OCI-LY1 (cell line): ENCODE measurements around the gene POLD3.

Experiments used
- CTCF ChIP-seq: fragments of 200-600 bp; sonication (generic), shearing (Covaris generic); IDR thresholded peaks from 2 replicates; pipeline ENCODE4 v1.5.1; 2017; ENCODE audit warnings: mild to moderate bottlenecking, antibody characterized with exemption, low read length, moderate library complexity, mixed read lengths
- EZH2 ChIP-seq: fragments of 200-600 bp; sonication (generic), shearing (Covaris generic); IDR thresholded peaks from 2 replicates; pipeline ENCODE4 v1.8.0; 2017; ENCODE audit warnings: borderline replicate concordance, mixed run types, mild to moderate bottlenecking, antibody characterized with exemption, low read length, moderate library complexity, mixed read lengths

- TF ChIP-seq CTCF (no peak), EZH2 (no peak)
These were observed 15.2 kb upstream of the POLD3 start for GRCh38 chr11:74577181-74577580.
